ENCODE results near the gene CCDC9B.

The CCDC9B gene

DNA sequence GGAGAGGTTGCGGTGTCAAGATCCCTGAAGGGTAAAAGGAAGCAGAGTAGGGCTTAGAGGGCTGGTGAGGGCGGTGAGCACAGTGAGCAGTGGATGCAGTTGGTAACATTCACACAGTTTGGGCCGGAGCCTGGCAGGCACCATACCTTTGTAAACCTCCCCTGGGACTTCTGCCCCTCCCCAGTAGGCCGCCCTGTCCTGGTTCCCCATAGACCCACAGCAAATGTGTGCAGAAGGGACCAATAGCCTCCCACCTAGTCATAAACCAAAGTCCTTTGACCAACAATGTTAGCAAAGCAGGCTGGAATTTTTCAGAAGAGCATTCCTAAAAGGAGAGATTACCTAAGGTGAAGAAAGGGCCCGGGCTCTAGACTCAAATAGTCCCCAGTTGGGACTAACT is 8.4 kb upstream of the CCDC9B start:
- ChIA-PET CTCF (interaction anchor here (1.6 kb wide), 1 partner anchor 19 kb away, joined by 4 read pairs; no protein-coding TSS in a partner anchor), POLR2A (no interaction called here)
- TF ChIP-seq, protein P1, sequence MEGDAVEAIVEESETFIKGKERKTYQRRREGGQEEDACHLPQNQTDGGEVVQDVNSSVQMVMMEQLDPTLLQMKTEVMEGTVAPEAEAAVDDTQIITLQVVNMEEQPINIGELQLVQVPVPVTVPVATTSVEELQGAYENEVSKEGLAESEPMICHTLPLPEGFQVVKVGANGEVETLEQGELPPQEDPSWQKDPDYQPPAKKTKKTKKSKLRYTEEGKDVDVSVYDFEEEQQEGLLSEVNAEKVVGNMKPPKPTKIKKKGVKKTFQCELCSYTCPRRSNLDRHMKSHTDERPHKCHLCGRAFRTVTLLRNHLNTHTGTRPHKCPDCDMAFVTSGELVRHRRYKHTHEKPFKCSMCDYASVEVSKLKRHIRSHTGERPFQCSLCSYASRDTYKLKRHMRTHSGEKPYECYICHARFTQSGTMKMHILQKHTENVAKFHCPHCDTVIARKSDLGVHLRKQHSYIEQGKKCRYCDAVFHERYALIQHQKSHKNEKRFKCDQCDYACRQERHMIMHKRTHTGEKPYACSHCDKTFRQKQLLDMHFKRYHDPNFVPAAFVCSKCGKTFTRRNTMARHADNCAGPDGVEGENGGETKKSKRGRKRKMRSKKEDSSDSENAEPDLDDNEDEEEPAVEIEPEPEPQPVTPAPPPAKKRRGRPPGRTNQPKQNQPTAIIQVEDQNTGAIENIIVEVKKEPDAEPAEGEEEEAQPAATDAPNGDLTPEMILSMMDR (IDR thresholded peaks at IDR 0.05; ENCODE audit: insufficient read depth, low read length, missing control alignments): no peak
- no peak for DNase-seq (ENCODE audit: low read depth, low spot score)
- no peak overlapping the region for H3K4me3 ChIP-seq (ENCODE audit: low read depth, low read length)

DNA sequence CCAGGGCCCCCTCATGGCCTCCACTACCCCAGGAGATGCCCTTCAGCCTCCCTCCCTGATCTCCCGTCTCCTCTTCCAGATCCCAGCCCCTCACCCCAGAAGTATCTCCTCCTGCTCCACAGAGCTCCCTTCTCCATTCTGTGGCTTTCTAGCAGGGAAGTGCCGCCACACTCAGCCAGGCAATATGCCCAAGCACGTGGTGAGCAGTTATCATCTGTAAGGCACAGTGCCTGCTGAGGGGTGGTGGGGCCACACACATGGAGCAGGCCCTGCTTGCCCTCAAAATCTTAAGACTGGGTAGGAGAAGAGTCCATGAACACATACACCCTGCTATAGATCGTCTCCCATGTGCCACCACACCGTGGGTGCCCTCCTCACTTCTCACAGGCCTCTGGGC is 7.7 kb upstream of the CCDC9B start:
- CTCF ChIA-PET: interaction anchor here (1.4 to 12.9 kb wide), 3 partner anchors 6 to 28 kb away, joined by 3 to 166 read pairs (median 4); partner anchors contain the start of genes DISP2 and PHGR1
- DNase-seq (ENCODE audit: low read depth, low spot score): no peak
- POLR2A ChIA-PET: no interaction called here
- TF ChIP-seq, protein P1 (IDR thresholded peaks at IDR 0.05; ENCODE audit: insufficient read depth, low read length, missing control alignments): no peak
- no peak overlapping the region for H3K4me3 ChIP-seq (ENCODE audit: low read depth, low read length)

DNA sequence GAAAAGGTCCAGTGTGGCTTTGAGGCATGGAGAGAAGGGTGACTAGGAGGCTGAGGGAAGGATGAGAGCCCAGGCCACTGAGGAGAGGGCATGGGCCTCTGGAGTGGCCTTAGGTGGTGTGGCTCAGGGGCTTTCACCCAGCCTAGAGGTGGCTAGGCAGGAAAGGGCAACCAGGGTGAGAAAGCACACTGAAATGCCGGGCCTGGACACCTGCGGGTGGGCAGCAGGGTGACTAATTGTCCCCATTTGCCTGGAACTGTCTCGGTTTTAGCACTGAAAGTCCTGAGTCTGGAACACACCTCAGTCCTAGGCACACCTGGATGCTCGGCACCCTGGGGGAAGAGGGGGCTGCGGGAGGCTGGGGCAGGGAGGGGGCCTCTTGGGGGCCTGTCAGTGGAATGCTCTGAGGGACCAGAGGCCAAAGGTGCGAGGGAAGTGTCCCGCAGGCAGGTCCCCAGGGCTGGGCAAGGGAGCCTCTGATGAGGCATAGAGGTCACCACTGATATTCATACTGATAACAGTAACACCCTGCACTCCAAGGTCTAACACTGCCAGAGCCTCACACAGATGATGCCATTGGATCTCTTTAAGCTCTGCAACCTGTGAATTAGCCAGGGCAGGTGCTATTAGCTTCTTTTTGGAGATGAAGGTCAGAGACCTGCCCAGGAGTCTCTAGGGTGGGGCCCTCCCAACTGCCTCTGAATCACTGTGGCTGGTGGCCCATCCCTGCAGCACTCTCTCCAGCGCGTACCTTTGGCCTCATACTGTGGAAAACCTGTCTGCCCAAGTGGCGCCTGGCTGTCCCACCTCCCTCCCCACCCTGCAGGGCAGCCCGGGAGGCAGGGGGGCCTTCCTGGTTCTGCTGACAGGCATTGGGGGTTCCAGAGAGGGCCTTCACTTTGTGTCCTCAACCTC is 7.1 kb upstream of the CCDC9B start:
- DNase-seq (ENCODE audit: low read depth, low spot score): no peak
- TF ChIP-seq, protein P1 (IDR thresholded peaks at IDR 0.05; ENCODE audit: insufficient read depth, low read length, missing control alignments): no peak
- H3K4me3 ChIP-seq (ENCODE audit: low read depth, low read length): no peak overlapping the region
- ChIA-PET CTCF (interaction anchor here (1.4 to 12.9 kb wide), 3 partner anchors 7 to 27 kb away, joined by 3 to 166 read pairs (median 4); partner anchors contain the start of genes DISP2 and PHGR1), POLR2A (no interaction called here)

DNA sequence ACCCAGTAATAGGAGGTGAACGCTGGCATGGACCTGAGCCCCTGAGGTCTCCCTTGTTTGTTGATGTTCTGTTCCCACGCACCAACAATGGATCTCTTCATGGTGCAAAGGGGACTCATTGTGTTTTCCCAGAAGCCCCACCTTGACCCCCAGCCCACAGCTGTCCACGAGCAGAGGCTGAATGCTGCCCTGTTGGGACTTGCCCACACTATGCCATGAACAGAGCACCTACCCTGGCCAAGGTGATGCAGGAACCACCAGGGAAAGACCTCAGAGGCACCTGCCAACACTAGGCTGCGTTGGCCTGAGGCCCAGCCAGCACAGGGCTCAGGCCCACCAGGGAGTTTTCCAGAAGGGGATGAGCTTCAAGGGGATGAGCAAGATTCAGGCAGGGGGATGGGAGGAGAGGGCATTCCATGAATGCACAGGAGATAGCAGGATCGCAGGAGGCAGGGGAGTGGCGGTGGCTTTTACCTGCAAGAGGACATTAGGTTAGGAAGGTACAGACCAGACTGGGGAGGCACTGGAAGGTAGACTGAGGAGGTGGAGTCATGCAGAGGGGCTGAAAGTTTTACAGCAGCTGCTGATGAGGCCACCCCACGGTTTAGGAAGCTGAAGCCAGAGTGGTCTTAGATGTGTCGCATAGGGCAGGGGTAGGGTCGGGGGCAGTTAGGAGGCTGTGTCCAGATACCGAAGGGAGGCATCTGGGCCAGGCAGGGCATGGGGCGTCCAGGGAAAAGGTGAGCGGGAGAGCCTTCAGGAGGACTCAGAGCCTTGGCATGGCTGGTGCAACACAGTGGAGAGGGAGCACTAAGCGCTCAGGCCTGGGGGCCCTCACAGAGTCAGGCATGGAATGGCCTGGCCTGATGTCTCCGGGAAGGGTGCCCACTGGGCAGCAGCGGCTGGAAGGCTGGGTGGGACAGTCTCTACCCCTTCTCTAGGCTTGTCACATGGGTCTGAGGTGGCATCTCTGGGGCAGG is 6.1 kb upstream of the CCDC9B start:
- CTCF ChIA-PET: interaction anchor here (0.6 to 12.9 kb wide), 5 partner anchors 8 to 129 kb away, joined by 3 to 166 read pairs (median 3); partner anchors contain the start of genes DISP2 and PHGR1
- POLR2A ChIA-PET: no interaction called here
- DNase-seq (ENCODE audit: low read depth, low spot score): no peak
- TF ChIP-seq, protein P1 (IDR thresholded peaks at IDR 0.05; ENCODE audit: insufficient read depth, low read length, missing control alignments): no peak
- H3K4me3 ChIP-seq (ENCODE audit: low read depth, low read length): no peak overlapping the region

DNA sequence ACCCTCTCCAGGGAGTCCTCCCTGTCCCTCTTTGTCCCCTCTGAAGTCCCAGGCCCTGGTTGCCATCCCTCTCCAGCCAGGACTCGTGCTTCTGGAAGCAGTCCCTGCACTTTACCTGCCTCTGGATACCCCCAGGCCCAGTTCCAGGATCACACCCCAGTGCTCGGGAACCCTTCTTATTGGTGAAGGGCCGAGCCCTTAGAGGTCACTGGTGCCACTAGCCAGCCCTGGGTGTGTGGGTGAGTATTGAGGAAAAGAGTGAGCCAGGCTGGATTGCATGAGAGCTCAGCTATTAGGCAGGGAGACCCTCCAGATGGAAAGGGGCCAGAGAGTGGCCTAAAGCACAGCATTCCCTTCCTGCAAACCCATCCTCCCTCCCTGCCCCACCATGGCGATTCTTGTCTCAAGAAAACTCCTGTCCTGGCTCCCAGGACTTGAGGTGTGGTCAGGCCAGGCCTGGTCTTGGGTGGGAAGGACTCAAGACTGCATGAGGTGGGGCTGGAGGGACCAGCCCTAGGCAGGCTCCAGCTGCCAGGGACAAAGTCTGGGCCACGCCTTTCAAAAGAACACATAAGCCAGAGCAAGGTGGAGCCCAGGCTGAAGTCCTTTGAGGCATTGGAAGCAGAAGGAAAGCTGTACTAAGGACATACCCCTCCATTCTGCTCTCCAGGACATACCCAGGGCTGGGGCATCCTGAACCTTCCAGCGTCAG is 5.3 kb upstream of the CCDC9B start:
- DNase-seq (ENCODE audit: low read depth, low spot score): no peak
- POLR2A ChIA-PET: no interaction called here
- CTCF ChIA-PET: interaction anchor here (0.6 to 21.8 kb wide), 13 partner anchors 8 to 128 kb away, joined by 3 to 385 read pairs (median 13); partner anchors contain the start of genes DISP2, INAFM2, IVD and PHGR1
- TF ChIP-seq, protein P1 (IDR thresholded peaks at IDR 0.05; ENCODE audit: insufficient read depth, low read length, missing control alignments): no peak
- H3K4me3 ChIP-seq (ENCODE audit: low read depth, low read length): no peak overlapping the region

Data from AG04449 (cell line).